Fibroblast of the aortic adventitia (primary cell): ENCODE results near the gene TRAP1. TPM values are rescaled to one million over a fixed set of nuclear protein-coding genes. Genes with fewer than 3 reads are reported as not detected.

Experiments used
- DNase-seq: peaks from one replicate; pipeline ENCODE4 v3.0.0-alpha.2; 2010; ENCODE audit warnings: low read depth
- H3K4me3 ChIP-seq: 2 replicates; pipeline ENCODE4 v1.5.1; 2011; ENCODE audit warnings: low read depth, mild to moderate bottlenecking, control low read depth, low read length, moderate library complexity
- CTCF ChIP-seq: IDR thresholded peaks from 2 replicates; pipeline ENCODE4 v1.5.1; 2011; ENCODE audit warnings: mild to moderate bottlenecking, low read length, control low read depth, inconsistent platforms; ENCODE audit not compliant: insufficient read depth
- total RNA-seq: library from RNA; depleted of rRNA; stranded (reverse); fragments of >200 nt; gene quantifications from 2 replicates; pipeline ENCODE4 v1.2.3, GENCODE V29; 2012; ENCODE audit warnings: low replicate concordance

Gene TRAP1
- total RNA-seq, 1 donor: 66.0 TPM

- H3K4me3 ChIP-seq: no peak overlapping the region
- DNase-seq: no peak
- no peak for TF ChIP-seq CTCF
Observed at GRCh38 chr16:3669082-3669481, 48.2 kb downstream of the TRAP1 start.

- TF ChIP-seq CTCF: no peak
- no peak for DNase-seq
- no peak overlapping the region for H3K4me3 ChIP-seq
Observed at GRCh38 chr16:3668626-3669025, 48.7 kb downstream of the TRAP1 start.

- no peak overlapping the region for H3K4me3 ChIP-seq
- TF ChIP-seq CTCF: no peak
- no peak for DNase-seq
Observed at GRCh38 chr16:3665508-3665907, 51.8 kb downstream of the TRAP1 start.

GRCh38 chr16:3664187-3664896, 53.0 kb downstream of the TRAP1 start:
- DNase-seq: no peak
- no peak for TF ChIP-seq CTCF
- H3K4me3 ChIP-seq: no peak overlapping the region

- TF ChIP-seq CTCF: no peak
- H3K4me3 ChIP-seq: no peak overlapping the region
- DNase-seq: no peak
Observed at GRCh38 chr16:3662601-3663000, 54.7 kb downstream of the TRAP1 start.

GRCh38 chr16:3661922-3662321, 55.4 kb downstream of the TRAP1 start:
- TF ChIP-seq CTCF: no peak
- no peak for DNase-seq
- H3K4me3 ChIP-seq: no peak overlapping the region

GRCh38 chr16:3661311-3661710, 56.0 kb downstream of the TRAP1 start:
- no peak overlapping the region for H3K4me3 ChIP-seq
- TF ChIP-seq CTCF: no peak
- DNase-seq: no peak
